GM21390 (cell line): ENCODE results near the gene MPI.
A peak's percentile ranks its signal among the peaks of the same experiment; 100 is the strongest.
"Not testable (repeated sequence)": the region's sequence is repeated elsewhere in the genome, so short reads cannot be mapped to it uniquely, and the experiment has no call there.

ENCODE experiments used
- ATAC-seq: cut with Tn5 transposase; IDR thresholded peaks from one replicate; pipeline ENCODE4 v1.9.1; 2021; ENCODE audit not compliant: unreplicated experiment

The MPI gene

GRCh38 chr15:74863239-74864056 is 26.4 kb upstream of the MPI start:
- ATAC-seq, result no peak

- no peak for ATAC-seq
These were observed 25.5 kb upstream of the MPI start for GRCh38 chr15:74864296-74864695.

GRCh38 chr15:74865316-74865715 is 24.5 kb upstream of the MPI start:
- no peak for ATAC-seq

GRCh38 chr15:74866090-74866489 is 23.8 kb upstream of the MPI start:
- no peak for ATAC-seq

- ATAC-seq, result no peak
These were observed 22.3 kb upstream of the MPI start for GRCh38 chr15:74867466-74868038.

- ATAC-seq, result no peak
These were observed 21.8 kb upstream of the MPI start for GRCh38 chr15:74868059-74868458.

GRCh38 chr15:74869372-74869725 is 20.5 kb upstream of the MPI start:
- ATAC-seq, result no peak

GRCh38 chr15:74869726-74870407 is 20.0 kb upstream of the MPI start:
- ATAC-seq, result peak; percentile 56

GRCh38 chr15:74870436-74871215 is 19.2 kb upstream of the MPI start:
- ATAC-seq, result no peak

GRCh38 chr15:74872702-74873035 is 17.2 kb upstream of the MPI start:
- no peak for ATAC-seq

- ATAC-seq, result peak; percentile 73
These were observed 16.6 kb upstream of the MPI start, which contains the start of gene SCAMP2 for GRCh38 chr15:74873036-74873755. Gene SCAMP2, minus strand, starts transcription at chr15:74873365. Its CDS starts 110 bp downstream, at chr15:74873255.

GRCh38 chr15:74873756-74874424 is 16.0 kb upstream of the MPI start:
- no peak for ATAC-seq

- ATAC-seq, result no peak
These were observed 11.6 kb upstream of the MPI start for GRCh38 chr15:74878273-74878672.

- ATAC-seq, result no peak
These were observed 7.3 kb upstream of the MPI start for GRCh38 chr15:74882528-74882927.

- no peak for ATAC-seq
These were observed 5.2 kb upstream of the MPI start for GRCh38 chr15:74884428-74885223.

GRCh38 chr15:74885461-74885860 is 4.4 kb upstream of the MPI start:
- no peak for ATAC-seq

- ATAC-seq, result not testable (repeated sequence)
These were observed 2.2 kb upstream of the MPI start for GRCh38 chr15:74887537-74888193.

GRCh38 chr15:74888716-74889115 is 1.1 kb upstream of the MPI start:
- no peak for ATAC-seq

- peak; percentile 22 for ATAC-seq
These were observed 406 bp upstream of the MPI start for GRCh38 chr15:74889390-74889882.
